Karpas-422 (cell line): ENCODE data around the gene DNAJB14. TPM values are rescaled to one million over a fixed set of nuclear protein-coding genes. Genes with fewer than 3 reads are reported as not detected.

Experiments used
- DNase-seq: peaks from one replicate; pipeline ENCODE4 v3.0.0-alpha.2; 2015
- H2AFZ ChIP-seq: fragments of 200-600 bp; sonication (generic); 2 replicates; pipeline ENCODE4 v1.6.1; 2014; ENCODE audit warnings: antibody characterized with exemption, low read length, mixed read lengths
- H3K27ac ChIP-seq: fragments of 200-600 bp; sonication (generic); 2 replicates; pipeline ENCODE4 v1.5.1; 2014; ENCODE audit warnings: mild to moderate bottlenecking, low read length, moderate library complexity
- H3K27me3 ChIP-seq: fragments of 200-600 bp; sonication (generic); 2 replicates; pipeline ENCODE4 v1.6.1; 2014; ENCODE audit warnings: low read length, mixed read lengths
- H3K36me3 ChIP-seq: fragments of 200-600 bp; sonication (generic); 2 replicates; pipeline ENCODE4 v1.6.1; 2014; ENCODE audit warnings: low read length, mixed read lengths; ENCODE audit not compliant: insufficient read depth
- H3K4me1 ChIP-seq: fragments of 200-600 bp; sonication (generic); 2 replicates; pipeline ENCODE4 v1.6.1; 2014; ENCODE audit warnings: mild to moderate bottlenecking, low read length, mixed read lengths
- H3K4me2 ChIP-seq: fragments of 200-600 bp; sonication (generic); 2 replicates; pipeline ENCODE4 v1.6.1; 2014; ENCODE audit warnings: low read length, low read depth, mild to moderate bottlenecking; ENCODE audit not compliant: poor library complexity, severe bottlenecking
- H3K4me3 ChIP-seq: fragments of 200-600 bp; sonication (generic); 2 replicates; pipeline ENCODE4 v1.5.1; 2014; ENCODE audit warnings: mild to moderate bottlenecking, antibody characterized with exemption, low read length, mixed read lengths
- H3K79me2 ChIP-seq: fragments of 200-600 bp; sonication (generic); 2 replicates; pipeline ENCODE4 v1.6.1; 2014; ENCODE audit warnings: mild to moderate bottlenecking, low read length, mixed read lengths
- H3K9ac ChIP-seq: fragments of 200-600 bp; sonication (generic); 2 replicates; pipeline ENCODE4 v1.6.0; 2014; ENCODE audit warnings: low read length
- H3K9me2 ChIP-seq: fragments of 200-600 bp; sonication (generic), shearing (Covaris generic); replicated peaks from 2 replicates; pipeline ENCODE4 v1.6.0; 2014; ENCODE audit warnings: mild to moderate bottlenecking, low read length, moderate library complexity; ENCODE audit not compliant: insufficient read depth
- H3K9me3 ChIP-seq: fragments of 300-700, 200-600 bp; sonication (generic); 2 replicates; pipeline ENCODE4 v1.6.1; 2014; ENCODE audit warnings: low read length, mixed read lengths
- H4K20me1 ChIP-seq: fragments of 200-600 bp; sonication (generic); 2 replicates; pipeline ENCODE4 v1.6.1; 2014; ENCODE audit warnings: mild to moderate bottlenecking, antibody characterized with exemption, low read length, low read depth; ENCODE audit not compliant: insufficient read depth
- total RNA-seq: library from RNA; depleted of rRNA; stranded (reverse); fragments of >200 nt; shearing (Covaris generic); gene quantifications from 2 replicates; pipeline ENCODE4 v1.2.3, GENCODE V29; 2014; ENCODE audit warnings: low replicate concordance

Gene DNAJB14
- total RNA-seq, 1 experiment from 2014 or later, result 65.8 TPM

DNA sequence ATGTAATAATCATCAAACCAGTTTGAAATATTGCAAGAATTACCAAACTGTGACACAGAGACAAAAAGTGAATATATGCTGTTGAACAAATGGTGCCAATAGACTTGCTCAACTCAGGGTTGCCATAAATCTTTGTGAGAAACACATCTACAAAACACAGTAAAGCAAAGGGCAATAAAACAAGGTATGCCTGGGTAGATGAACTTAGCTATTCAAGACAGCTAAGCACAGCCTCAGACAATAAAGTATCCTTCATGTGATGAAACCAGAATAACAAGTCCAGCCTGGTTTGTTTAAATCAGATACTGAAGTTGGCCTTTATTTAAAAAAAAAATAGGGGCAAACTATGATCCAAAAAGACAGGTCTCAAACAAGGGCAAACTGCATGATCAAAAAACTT is 71.3 kb downstream of the DNAJB14 start:
- Histone ChIP-seq H3K9me3 (no peaks in the 10 kb centered on the region), H3K4me1 (no peaks in the 10 kb centered on the region), H2AFZ (no peak overlapping the region), H4K20me1 (no peaks in the 10 kb centered on the region), H3K9ac (no peak overlapping the region), H3K27me3 (no peaks in the 10 kb centered on the region), H3K27ac (no peak overlapping the region), H3K36me3 (0 out of 2 replicates have a peak, but pooled peaks cover 8% of the 10 kb centered on the region), H3K4me2 (no peak overlapping the region), H3K9me2 (no peaks in the 10 kb centered on the region), H3K4me3 (no peak overlapping the region), H3K79me2 (no peaks in the 10 kb centered on the region)
- DNase-seq, result no peak

DNA sequence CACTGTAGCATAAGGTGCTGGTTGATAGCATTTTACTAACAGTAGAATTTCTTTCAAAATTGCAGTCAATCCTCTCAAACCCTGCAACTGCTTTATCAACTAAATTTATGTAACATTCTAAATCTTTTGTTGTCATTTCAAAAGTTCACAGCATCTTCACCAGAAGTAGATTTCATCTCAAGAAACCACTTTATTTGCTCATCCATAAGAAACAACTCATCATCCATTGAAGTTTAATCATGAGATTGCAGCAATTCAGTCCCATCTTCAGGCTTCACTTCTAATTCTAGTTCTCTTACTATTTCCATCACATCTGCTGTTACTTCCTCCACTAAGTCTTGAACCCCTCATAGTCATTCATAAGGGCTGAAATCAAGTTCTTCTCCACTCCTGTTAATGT is 73.8 kb downstream of the DNAJB14 start:
- no peak overlapping the region for H3K4me2 ChIP-seq
- peaks cover 14% of the 10 kb centered on the region for H3K36me3 ChIP-seq
- H3K27ac ChIP-seq, result no peak overlapping the region

DNA sequence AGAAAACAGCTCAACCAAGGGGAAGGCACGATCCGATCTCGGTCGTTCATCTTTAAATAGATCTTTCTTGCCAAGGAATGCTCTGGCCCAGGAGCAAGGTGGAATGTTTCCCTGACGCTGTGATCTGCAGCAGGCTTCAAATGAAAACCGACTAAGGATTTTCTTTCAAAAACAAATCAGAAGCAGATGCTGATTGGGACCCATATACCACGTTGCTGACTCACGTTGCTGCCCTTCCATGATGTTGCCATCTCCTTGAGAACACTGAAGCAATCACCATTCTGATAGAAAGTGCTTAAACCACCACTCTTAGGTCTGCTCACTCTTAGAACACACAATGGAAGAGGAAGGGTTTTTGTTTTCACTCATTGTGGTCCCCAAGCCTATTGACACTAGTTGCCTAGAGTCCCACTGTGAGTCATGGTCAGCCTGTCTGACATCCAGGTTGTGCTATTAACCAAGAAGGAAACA is 78.3 kb downstream of the DNAJB14 start:
- H3K27ac ChIP-seq, result no peak overlapping the region
- H3K4me3 ChIP-seq, result no peak overlapping the region
- H4K20me1 ChIP-seq, result no peaks in the 10 kb centered on the region
- H3K4me2 ChIP-seq, result no peak overlapping the region
- no peak for DNase-seq
- no peaks in the 10 kb centered on the region for H3K4me1 ChIP-seq
- peaks cover 35% of the 10 kb centered on the region for H3K36me3 ChIP-seq
- H3K9ac ChIP-seq, result no peak overlapping the region
- H3K9me3 ChIP-seq, result no peaks in the 10 kb centered on the region
- H2AFZ ChIP-seq, result no peak overlapping the region
- H3K79me2 ChIP-seq, result no peaks in the 10 kb centered on the region
- H3K9me2 ChIP-seq, result no peaks in the 10 kb centered on the region
- H3K27me3 ChIP-seq, result no peaks in the 10 kb centered on the region

More for the DNA sequence above, 73.8 kb downstream of the DNAJB14 start:
- H3K9me3 ChIP-seq, result no peaks in the 10 kb centered on the region
- H3K79me2 ChIP-seq, result no peaks in the 10 kb centered on the region
- H4K20me1 ChIP-seq, result no peaks in the 10 kb centered on the region
- no peaks in the 10 kb centered on the region for H3K4me1 ChIP-seq
- H3K9me2 ChIP-seq, result no peaks in the 10 kb centered on the region
- no peak overlapping the region for H3K9ac ChIP-seq
- no peak overlapping the region for H2AFZ ChIP-seq
- no peaks in the 10 kb centered on the region for H3K27me3 ChIP-seq
- no peak overlapping the region for H3K4me3 ChIP-seq
- DNase-seq, result no peak

DNA sequence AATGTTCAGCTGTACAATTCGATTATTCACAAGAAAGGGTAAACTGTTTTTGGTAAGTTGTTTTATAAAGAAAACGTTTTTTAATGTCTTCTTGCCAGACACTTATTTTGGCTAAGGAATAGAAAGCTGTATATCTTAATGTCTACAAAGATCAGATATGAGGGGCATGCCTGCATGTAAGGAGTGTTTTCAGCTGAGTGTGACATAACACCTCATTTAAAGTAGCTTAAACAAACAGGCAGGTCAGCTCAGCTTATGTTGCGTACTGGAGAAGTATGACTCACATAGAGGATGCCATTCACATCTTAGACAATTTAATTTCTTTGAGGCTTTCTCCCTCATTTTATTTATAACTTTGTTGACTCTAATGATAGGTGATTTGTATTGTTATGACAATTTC is 82.6 kb downstream of the DNAJB14 start:
- Histone ChIP-seq H3K4me1 (peaks cover 9% of the 10 kb centered on the region; the same call in 1 of the 2 replicates), H4K20me1 (no peaks in the 10 kb centered on the region), H3K4me2 (no peak overlapping the region), H3K9ac (no peak overlapping the region), H3K36me3 (peaks cover 49% of the 10 kb centered on the region), H3K9me3 (no peaks in the 10 kb centered on the region), H3K4me3 (no peak overlapping the region), H3K27ac (no peak overlapping the region), H2AFZ (no peak overlapping the region), H3K9me2 (no peaks in the 10 kb centered on the region), H3K27me3 (no peaks in the 10 kb centered on the region), H3K79me2 (peaks cover 11% of the 10 kb centered on the region; the same call in 1 of the 2 replicates)
- no peak for DNase-seq

DNA sequence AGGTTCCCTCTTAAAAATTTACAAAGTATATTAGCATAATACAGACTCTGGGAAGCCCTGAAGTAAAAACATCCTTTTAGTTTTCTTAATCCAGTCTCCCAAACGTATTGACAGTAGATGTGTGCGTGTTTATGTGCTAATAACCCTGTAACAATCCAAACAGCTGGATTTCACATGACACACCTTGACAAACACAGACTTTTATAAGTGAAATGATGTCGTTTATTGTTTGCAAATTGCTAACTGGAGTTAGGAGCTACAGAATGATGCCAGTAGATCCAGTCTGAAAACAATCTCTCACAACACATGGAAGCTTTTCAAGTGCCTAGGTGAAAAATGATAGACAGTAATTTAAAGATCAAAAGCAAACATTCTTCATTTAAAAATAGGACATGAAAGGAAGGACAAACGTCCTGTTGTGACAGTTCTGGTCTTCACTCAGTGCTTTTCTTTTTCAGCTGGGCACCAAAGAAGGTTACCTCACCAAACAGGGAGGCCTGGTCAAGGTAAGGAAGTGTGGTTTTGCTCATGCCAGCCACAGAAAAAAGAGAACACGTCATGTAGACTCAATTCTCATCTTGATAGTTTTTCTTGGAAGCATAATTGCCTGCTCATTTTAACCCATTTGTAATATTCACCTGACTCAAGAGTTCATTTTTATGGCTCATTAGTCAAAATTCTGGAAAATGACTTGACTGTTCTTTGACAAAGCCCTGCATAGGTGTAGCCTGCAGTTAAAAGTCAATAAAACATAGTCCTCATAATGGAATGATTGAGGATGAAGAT is 85.1 kb downstream of the DNAJB14 start:
- H3K4me3 ChIP-seq, result no peak overlapping the region
- H3K27me3 ChIP-seq, result no peaks in the 10 kb centered on the region
- H3K9me3 ChIP-seq, result no peaks in the 10 kb centered on the region
- no peak overlapping the region for H3K27ac ChIP-seq
- no peak overlapping the region for H2AFZ ChIP-seq
- H3K4me1 ChIP-seq, result peaks cover 9% of the 10 kb centered on the region
- peaks cover 37% of the 10 kb centered on the region; the same call in 1 of the 2 replicates for H3K36me3 ChIP-seq
- DNase-seq, result no peak
- H3K79me2 ChIP-seq, result peaks cover 19% of the 10 kb centered on the region
- no peak overlapping the region for H3K4me2 ChIP-seq
- H4K20me1 ChIP-seq, result no peaks in the 10 kb centered on the region
- H3K9ac ChIP-seq, result no peak overlapping the region
- no peaks in the 10 kb centered on the region for H3K9me2 ChIP-seq

DNA sequence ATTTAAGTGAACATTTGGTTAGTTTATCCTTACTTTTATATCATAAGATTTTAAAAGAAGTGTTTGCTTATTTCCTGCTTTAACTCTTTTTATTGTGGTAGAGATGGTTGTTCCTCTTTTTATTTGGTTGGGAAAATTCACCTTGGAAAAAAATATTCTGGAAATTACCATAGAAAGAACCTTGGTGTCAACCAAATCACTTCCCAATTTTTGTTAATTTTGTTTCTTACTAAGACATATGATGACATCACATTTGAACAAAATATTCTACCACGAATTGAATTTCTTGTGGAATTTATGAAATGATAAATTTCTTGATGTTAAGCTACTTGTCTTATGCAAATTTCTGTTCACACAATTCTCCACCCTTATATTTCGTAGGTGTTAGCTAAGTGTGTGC is 85.9 kb downstream of the DNAJB14 start:
- no peak for DNase-seq
- Histone ChIP-seq H3K4me3 (no peak overlapping the region), H2AFZ (no peak overlapping the region), H3K4me2 (no peak overlapping the region), H3K79me2 (peaks cover 19% of the 10 kb centered on the region), H3K9me2 (no peaks in the 10 kb centered on the region), H3K27me3 (no peaks in the 10 kb centered on the region), H4K20me1 (no peaks in the 10 kb centered on the region), H3K9me3 (no peaks in the 10 kb centered on the region), H3K9ac (no peak overlapping the region), H3K4me1 (peaks cover 17% of the 10 kb centered on the region), H3K36me3 (peaks cover 35% of the 10 kb centered on the region; the same call in 1 of the 2 replicates), H3K27ac (no peak overlapping the region)

DNA sequence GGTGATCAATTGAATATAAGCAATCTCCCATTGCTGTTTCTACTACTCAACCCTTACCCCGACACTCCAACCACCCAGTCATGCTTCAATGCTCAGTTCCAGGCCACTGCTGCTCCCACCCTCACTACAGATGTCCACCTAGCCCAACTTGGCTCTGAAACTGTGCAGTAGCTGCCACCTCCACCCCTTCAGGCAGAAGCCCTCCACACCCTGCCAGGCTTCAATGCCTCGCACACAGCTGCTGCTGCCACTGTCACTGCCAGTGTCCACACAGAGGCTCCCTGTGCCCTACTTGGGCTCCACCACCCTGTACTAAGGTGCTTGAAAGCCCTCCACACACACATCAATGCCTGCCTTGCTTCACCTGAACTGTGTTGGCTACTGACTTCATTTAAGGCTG is 86.8 kb downstream of the DNAJB14 start:
- Histone ChIP-seq H3K36me3 (peaks cover 38% of the 10 kb centered on the region), H3K9me2 (no peaks in the 10 kb centered on the region), H3K4me3 (no peak overlapping the region), H3K27me3 (no peaks in the 10 kb centered on the region), H3K9me3 (no peaks in the 10 kb centered on the region), H3K79me2 (peaks cover 19% of the 10 kb centered on the region), H3K9ac (no peak overlapping the region), H2AFZ (no peak overlapping the region), H3K27ac (no peak overlapping the region), H3K4me1 (peaks cover 26% of the 10 kb centered on the region), H3K4me2 (no peak overlapping the region), H4K20me1 (no peaks in the 10 kb centered on the region)
- DNase-seq, result no peak

DNA sequence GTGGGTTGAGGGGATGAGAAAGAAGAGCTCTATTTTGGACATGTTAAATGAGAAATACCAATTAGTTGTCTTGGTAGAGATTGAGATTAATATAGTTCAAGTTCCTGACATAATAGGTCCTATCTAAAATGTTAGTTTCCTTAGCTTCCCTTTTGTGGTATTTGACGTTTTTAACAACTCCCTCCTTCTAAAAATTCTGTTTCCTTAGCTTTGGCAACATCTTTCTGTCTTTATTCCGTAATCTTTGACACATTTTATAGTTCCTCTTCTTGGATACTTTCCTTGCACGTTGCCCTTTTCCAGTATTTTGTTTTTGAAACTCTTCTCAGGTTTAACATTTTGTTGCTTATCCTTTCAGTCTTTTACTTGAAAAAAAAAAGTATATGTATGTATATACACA is 89.1 kb downstream of the DNAJB14 start:
- DNase-seq, result no peak
- Histone ChIP-seq H3K9ac (no peak overlapping the region), H3K27me3 (no peaks in the 10 kb centered on the region), H4K20me1 (no peaks in the 10 kb centered on the region), H2AFZ (no peak overlapping the region), H3K79me2 (peaks cover 19% of the 10 kb centered on the region), H3K9me2 (no peaks in the 10 kb centered on the region), H3K27ac (no peak overlapping the region), H3K9me3 (no peaks in the 10 kb centered on the region), H3K36me3 (peaks cover 44% of the 10 kb centered on the region), H3K4me3 (no peak overlapping the region), H3K4me1 (peaks cover 33% of the 10 kb centered on the region), H3K4me2 (no peak overlapping the region)
